ENCODE measurements around the gene SUSD5. TPM values are rescaled to one million over a fixed set of nuclear protein-coding genes. Genes with fewer than 3 reads are reported as not detected.

The SUSD5 gene
- total RNA-seq, 2 experiments from 2014 or later = not detected

DNA sequence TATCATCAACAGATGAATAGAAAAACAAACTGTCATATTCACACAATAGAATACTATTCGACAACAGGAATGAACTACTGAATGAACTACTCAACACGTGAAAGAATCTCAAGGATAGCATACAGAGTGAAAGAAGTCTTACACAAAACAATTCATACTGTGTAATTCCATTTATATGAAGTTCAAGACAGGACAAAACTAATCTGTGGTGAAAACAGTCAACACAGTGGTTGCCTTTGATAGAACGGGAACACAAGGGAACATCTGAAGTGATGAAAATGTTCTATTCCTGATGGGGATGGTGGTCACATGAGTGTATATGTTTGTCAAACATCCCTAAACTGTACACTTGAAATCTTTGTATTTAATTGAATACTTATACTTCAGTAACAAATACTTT, 2.6 kb upstream of the SUSD5 start:
- no peaks in the 10 kb centered on the region for H3K9me3 Mint-ChIP-seq
- H3K4me1 Mint-ChIP-seq (ENCODE audit: low read depth) = peaks cover 7% of the 10 kb centered on the region
- no peak overlapping the region for H3K27ac Mint-ChIP-seq
- intact Hi-C loops (cut with micrococcal nuclease) = no loop called here
- H3K27me3 Mint-ChIP-seq (ENCODE audit: low read depth) = peaks cover 21% of the 10 kb centered on the region
- no peaks in the 10 kb centered on the region for H3K36me3 Mint-ChIP-seq (ENCODE audit: low read depth)
- no peak for DNase-seq
- no peak overlapping the region for H3K4me3 Mint-ChIP-seq
- CTCF ChIA-PET = no interaction called here

DNA sequence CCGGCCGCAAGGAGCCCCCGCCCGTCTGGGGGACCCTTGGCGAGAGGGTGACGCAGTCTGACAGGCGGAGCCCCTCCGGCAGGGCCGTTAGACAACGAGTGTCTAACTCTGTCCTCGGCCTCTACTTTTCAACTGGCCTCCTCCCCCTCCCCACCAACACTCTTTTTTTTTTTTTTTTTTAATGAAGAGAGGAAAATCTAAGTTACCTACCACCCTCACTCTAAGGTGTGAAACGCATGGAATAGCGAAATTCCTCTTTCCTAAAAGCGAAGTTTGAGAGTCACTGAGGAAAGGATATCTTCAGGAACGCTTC, 521 bp upstream of the SUSD5 start:
- Mint-ChIP-seq H3K27me3 (ENCODE audit: low read depth) (peaks cover 28% of the 10 kb centered on the region), H3K4me1 (ENCODE audit: low read depth) (peaks cover 7% of the 10 kb centered on the region), H3K4me3 (no peak overlapping the region), H3K9me3 (no peaks in the 10 kb centered on the region), H3K27ac (no peak overlapping the region), H3K36me3 (ENCODE audit: low read depth) (no peaks in the 10 kb centered on the region)
- CTCF ChIA-PET = no interaction called here
- intact Hi-C loops (cut with micrococcal nuclease) = no loop called here
- no peak for DNase-seq

DNA sequence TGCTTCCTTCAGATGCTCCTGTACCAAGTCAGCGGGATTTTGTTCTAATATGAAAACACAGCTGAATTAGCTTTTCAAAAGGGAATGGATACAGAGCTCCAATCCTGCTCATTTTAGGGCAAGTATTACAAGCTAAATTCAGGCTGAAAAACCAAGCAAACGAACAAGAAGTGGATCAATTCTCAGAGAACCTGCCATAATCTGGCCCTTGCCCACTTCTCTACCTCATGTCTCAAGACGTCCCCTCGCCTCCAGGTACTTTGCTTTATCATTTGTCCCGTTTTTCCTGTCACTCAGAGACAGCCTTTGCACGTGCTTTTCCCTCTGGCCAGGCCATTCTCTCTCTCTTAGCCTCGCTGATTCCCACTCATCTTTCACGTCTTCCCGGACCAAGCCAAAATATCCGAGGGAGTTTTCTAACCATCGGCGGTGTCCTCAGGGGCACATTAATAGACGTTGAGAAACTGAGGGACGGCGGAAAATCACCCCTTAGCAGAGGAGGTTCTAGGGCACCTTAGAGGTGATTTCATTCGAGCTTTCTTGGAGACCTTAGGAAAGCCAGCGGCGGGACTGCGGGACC, 654 bp downstream of the SUSD5 start:
- Mint-ChIP-seq H3K36me3 (ENCODE audit: low read depth) (no peaks in the 10 kb centered on the region), H3K4me3 (no peak overlapping the region)
- intact Hi-C loops (cut with micrococcal nuclease) = no loop called here

GRCh38 chr3:33215739-33216138, 2.9 kb downstream of the SUSD5 start:
- no peak for DNase-seq
- Mint-ChIP-seq H3K27me3 (ENCODE audit: low read depth) (peaks cover 28% of the 10 kb centered on the region), H3K36me3 (ENCODE audit: low read depth) (no peaks in the 10 kb centered on the region), H3K4me3 (no peak overlapping the region), H3K4me1 (ENCODE audit: low read depth) (peaks cover 7% of the 10 kb centered on the region), H3K27ac (no peak overlapping the region), H3K9me3 (no peaks in the 10 kb centered on the region)
- CTCF ChIA-PET = interaction anchor here (1.1 to 2.7 kb wide), 3 partner anchors 84 to 157 kb away, joined by 4 to 9 read pairs (median 4); no protein-coding TSS in a partner anchor
- intact Hi-C loops (cut with micrococcal nuclease) = no loop called here

More for the DNA sequence above, 654 bp downstream of the SUSD5 start:
- Mint-ChIP-seq H3K27ac (no peak overlapping the region), H3K9me3 (no peaks in the 10 kb centered on the region), H3K4me1 (ENCODE audit: low read depth) (peaks cover 7% of the 10 kb centered on the region), H3K27me3 (ENCODE audit: low read depth) (peaks cover 28% of the 10 kb centered on the region)
- no peak for DNase-seq
- CTCF ChIA-PET = interaction anchor here (0.5 to 2.7 kb wide), 2 partner anchors 154 to 612 kb away, joined by 5 to 9 read pairs; no protein-coding TSS in a partner anchor

- intact Hi-C loops (cut with micrococcal nuclease) = no loop called here
- peaks cover 9% of the 10 kb centered on the region for H3K9me3 Mint-ChIP-seq
- H3K27ac Mint-ChIP-seq = no peak overlapping the region
These were observed 6.2 kb downstream of the SUSD5 start for GRCh38 chr3:33212406-33212805.

GRCh38 chr3:33211444-33211843, 7.2 kb downstream of the SUSD5 start:
- H3K27me3 Mint-ChIP-seq (ENCODE audit: low read depth) = peaks cover 23% of the 10 kb centered on the region
- no peak overlapping the region for H3K4me3 Mint-ChIP-seq
- no peaks in the 10 kb centered on the region for H3K4me1 Mint-ChIP-seq (ENCODE audit: low read depth)
- H3K9me3 Mint-ChIP-seq = peaks cover 9% of the 10 kb centered on the region
- CTCF ChIA-PET = no interaction called here
- H3K36me3 Mint-ChIP-seq (ENCODE audit: low read depth) = no peaks in the 10 kb centered on the region
- no peak overlapping the region for H3K27ac Mint-ChIP-seq
- intact Hi-C loops (cut with micrococcal nuclease) = no loop called here
- no peak for DNase-seq

More at GRCh38 chr3:33212406-33212805, 6.2 kb downstream of the SUSD5 start:
- peaks cover 28% of the 10 kb centered on the region for H3K27me3 Mint-ChIP-seq (ENCODE audit: low read depth)
- no peaks in the 10 kb centered on the region for H3K4me1 Mint-ChIP-seq (ENCODE audit: low read depth)
- DNase-seq = no peak
- H3K4me3 Mint-ChIP-seq = no peak overlapping the region
- CTCF ChIA-PET = no interaction called here
- H3K36me3 Mint-ChIP-seq (ENCODE audit: low read depth) = no peaks in the 10 kb centered on the region

- Mint-ChIP-seq H3K27me3 (ENCODE audit: low read depth) (peaks cover 14% of the 10 kb centered on the region), H3K27ac (no peak overlapping the region)
- CTCF ChIA-PET = no interaction called here
These were observed 9.3 kb downstream of the SUSD5 start for GRCh38 chr3:33209357-33209756.

DNA sequence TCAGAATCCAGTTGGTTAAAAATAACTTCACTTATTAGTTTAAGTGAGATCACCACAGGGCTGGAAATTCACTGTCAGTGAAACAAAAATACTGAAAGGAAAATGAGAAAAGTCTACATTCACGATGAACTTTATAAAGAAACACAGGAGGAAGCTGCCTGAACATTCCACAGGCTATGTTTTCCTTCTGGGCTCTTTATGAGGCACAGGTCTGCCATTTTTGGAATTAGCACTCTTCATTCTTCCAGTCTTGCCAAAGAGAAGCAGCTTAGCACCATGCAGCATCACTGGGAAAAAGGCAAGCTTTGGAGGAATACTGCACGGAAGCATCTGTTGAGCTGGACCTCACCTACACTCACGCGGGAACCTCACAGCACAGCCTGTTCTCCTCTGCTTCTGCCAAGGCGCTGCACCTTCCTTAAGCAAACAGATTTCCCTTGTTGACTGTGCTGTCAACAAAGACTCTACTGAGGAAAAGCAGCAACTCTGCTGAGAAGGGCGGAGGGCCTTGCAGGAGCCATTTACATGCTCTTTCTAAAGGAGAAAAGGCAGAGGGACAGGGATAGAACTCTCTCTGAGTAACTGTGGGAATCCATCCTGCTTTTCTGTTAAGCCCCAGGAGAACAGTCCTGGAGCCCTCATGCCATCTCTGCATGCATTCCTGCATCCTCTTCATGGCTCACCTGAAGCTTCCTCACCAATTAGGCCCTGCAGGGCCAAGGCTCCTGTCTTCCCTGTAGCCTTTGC, 15.7 kb downstream of the SUSD5 start:
- Mint-ChIP-seq H3K27ac (no peak overlapping the region), H3K4me1 (ENCODE audit: low read depth) (no peaks in the 10 kb centered on the region), H3K36me3 (ENCODE audit: low read depth) (no peaks in the 10 kb centered on the region), H3K9me3 (no peaks in the 10 kb centered on the region), H3K27me3 (ENCODE audit: low read depth) (no peaks in the 10 kb centered on the region), H3K4me3 (no peak overlapping the region)
- intact Hi-C loops (cut with micrococcal nuclease) = no loop called here
- DNase-seq = no peak
- CTCF ChIA-PET = interaction anchor here (0.8 kb wide), 1 partner anchor 71 kb away, joined by 5 read pairs; no protein-coding TSS in a partner anchor

More at GRCh38 chr3:33209357-33209756, 9.3 kb downstream of the SUSD5 start:
- Mint-ChIP-seq H3K36me3 (ENCODE audit: low read depth) (no peaks in the 10 kb centered on the region), H3K9me3 (peaks cover 9% of the 10 kb centered on the region), H3K4me3 (no peak overlapping the region), H3K4me1 (ENCODE audit: low read depth) (no peaks in the 10 kb centered on the region)
- intact Hi-C loops (cut with micrococcal nuclease) = no loop called here
- DNase-seq = no peak

DNA sequence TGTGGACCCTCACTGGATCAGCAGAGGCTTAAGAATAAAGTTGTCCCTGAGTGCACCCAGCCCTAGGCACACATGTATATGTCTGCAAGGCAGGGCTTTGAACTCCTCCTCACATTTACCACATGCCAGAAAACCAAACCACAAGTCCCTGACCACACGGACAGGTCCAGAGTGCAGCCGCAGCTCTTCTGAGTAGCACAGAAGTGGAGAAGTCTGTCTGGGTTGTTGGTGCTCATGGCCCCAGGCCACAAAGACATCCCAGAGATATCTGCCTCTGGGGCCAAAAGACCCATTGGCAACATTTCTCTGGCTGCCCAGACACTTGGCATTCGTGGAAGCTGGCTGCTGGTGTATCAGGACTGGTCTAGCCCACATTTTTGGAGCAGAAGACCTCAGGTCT, 17.4 kb downstream of the SUSD5 start:
- no peaks in the 10 kb centered on the region for H3K9me3 Mint-ChIP-seq
- CTCF ChIA-PET = no interaction called here
- H3K36me3 Mint-ChIP-seq (ENCODE audit: low read depth) = no peaks in the 10 kb centered on the region
- H3K4me3 Mint-ChIP-seq = no peak overlapping the region
- H3K27ac Mint-ChIP-seq = no peak overlapping the region
- DNase-seq = no peak
- no peaks in the 10 kb centered on the region for H3K4me1 Mint-ChIP-seq (ENCODE audit: low read depth)
- intact Hi-C loops (cut with micrococcal nuclease) = no loop called here
- no peaks in the 10 kb centered on the region for H3K27me3 Mint-ChIP-seq (ENCODE audit: low read depth)

GRCh38 chr3:33196538-33196937, 22.1 kb downstream of the SUSD5 start:
- CTCF ChIA-PET = interaction anchor here (0.6 to 1.3 kb wide), 2 partner anchors 65 to 727 kb away, joined by 3 to 5 read pairs; no protein-coding TSS in a partner anchor
- Mint-ChIP-seq H3K4me1 (ENCODE audit: low read depth) (no peaks in the 10 kb centered on the region), H3K9me3 (no peaks in the 10 kb centered on the region), H3K4me3 (no peak overlapping the region), H3K27me3 (ENCODE audit: low read depth) (peaks cover 3% of the 10 kb centered on the region), H3K36me3 (ENCODE audit: low read depth) (no peaks in the 10 kb centered on the region), H3K27ac (no peak overlapping the region)
- DNase-seq = no peak
- intact Hi-C loops (cut with micrococcal nuclease) = no loop called here

- H3K36me3 Mint-ChIP-seq (ENCODE audit: low read depth) = no peaks in the 10 kb centered on the region
- intact Hi-C loops (cut with micrococcal nuclease) = no loop called here
These were observed 24.3 kb downstream of the SUSD5 start for GRCh38 chr3:33194303-33194702.

GRCh38 chr3:33187368-33187634, 31.3 kb downstream of the SUSD5 start:
- no peaks in the 10 kb centered on the region for H3K36me3 Mint-ChIP-seq (ENCODE audit: low read depth)
- intact Hi-C loops (cut with micrococcal nuclease) = no loop called here
- no peaks in the 10 kb centered on the region for H3K4me1 Mint-ChIP-seq (ENCODE audit: low read depth)
- DNase-seq = no peak
- H3K27ac Mint-ChIP-seq = no peak overlapping the region
- H3K4me3 Mint-ChIP-seq = no peak overlapping the region
- peaks cover 3% of the 10 kb centered on the region for H3K9me3 Mint-ChIP-seq
- CTCF ChIA-PET = interaction anchor here (1.7 kb wide), 1 partner anchor 56 kb away, joined by 6 read pairs; no protein-coding TSS in a partner anchor
- H3K27me3 Mint-ChIP-seq (ENCODE audit: low read depth) = peaks cover 10% of the 10 kb centered on the region

More at GRCh38 chr3:33194303-33194702, 24.3 kb downstream of the SUSD5 start:
- no peak for DNase-seq
- Mint-ChIP-seq H3K27me3 (ENCODE audit: low read depth) (peaks cover 3% of the 10 kb centered on the region), H3K4me3 (no peak overlapping the region), H3K9me3 (no peaks in the 10 kb centered on the region), H3K4me1 (ENCODE audit: low read depth) (no peaks in the 10 kb centered on the region), H3K27ac (no peak overlapping the region)
- CTCF ChIA-PET = no interaction called here
